HepG2 (cell line): ENCODE measurements around the gene TGM2. TPM values are rescaled to one million over a fixed set of nuclear protein-coding genes. Genes with fewer than 3 reads are reported as not detected.

Source experiments
- CAMTA2 ChIP-seq: sonication (generic); formaldehyde crosslinking; IDR thresholded peaks from 2 replicates; pipeline ENCODE4 v1.4.0; 2020; ENCODE audit warnings: mild to moderate bottlenecking, missing genetic modification reagents, borderline replicate concordance
- CEBPG ChIP-seq: IDR thresholded peaks from 2 replicates; pipeline ENCODE4 v1.6.1; 2016
- DNMT1 ChIP-seq: sonication (generic); formaldehyde crosslinking; IDR thresholded peaks from 2 replicates; pipeline ENCODE4 v1.5.1; 2020; ENCODE audit warnings: mild to moderate bottlenecking, missing genetic modification reagents
- ETV6 ChIP-seq: sonication (generic); formaldehyde crosslinking; conservative IDR thresholded peaks from 2 replicates; pipeline ENCODE4 v1.4.0; 2020; ENCODE audit warnings: missing genetic modification reagents
- FOSL2 ChIP-seq: sonication (generic); formaldehyde crosslinking; IDR thresholded peaks from 2 replicates; pipeline ENCODE4 v1.4.0; 2020; ENCODE audit warnings: missing genetic modification reagents
- GLI4 ChIP-seq: sonication (generic); formaldehyde crosslinking; IDR thresholded peaks from 2 replicates; pipeline ENCODE4 v1.5.1; 2020; ENCODE audit warnings: missing genetic modification reagents, mild to moderate bottlenecking, moderate library complexity, borderline replicate concordance
- GZF1 ChIP-seq: sonication (generic); formaldehyde crosslinking; IDR thresholded peaks from 2 replicates; pipeline ENCODE4 v1.5.1; 2020; ENCODE audit warnings: mild to moderate bottlenecking, missing genetic modification reagents
- IRF2 ChIP-seq: IDR thresholded peaks from 2 replicates; pipeline ENCODE4 v1.6.1; 2018; ENCODE audit warnings: missing genetic modification reagents, missing compliant biosample characterization
- POGZ ChIP-seq: sonication (generic); formaldehyde crosslinking; IDR thresholded peaks from 2 replicates; pipeline ENCODE4 v1.4.0; 2020; ENCODE audit warnings: mild to moderate bottlenecking, missing genetic modification reagents
- RCOR2 ChIP-seq: IDR thresholded peaks from 2 replicates; pipeline ENCODE4 v1.6.1; 2016; ENCODE audit warnings: missing biosample characterization, missing genetic modification reagents
- SAP130 ChIP-seq: IDR thresholded peaks from 2 replicates; pipeline ENCODE4 v1.6.1; 2016; ENCODE audit warnings: low read depth
- ZEB1 ChIP-seq: IDR thresholded peaks from 2 replicates; pipeline ENCODE4 v1.6.1; 2012; ENCODE audit warnings: mild to moderate bottlenecking, low read depth, inconsistent platforms; ENCODE audit not compliant: insufficient replicate concordance
- ZMYM3 ChIP-seq: sonication (generic); formaldehyde crosslinking; IDR thresholded peaks from 2 replicates; pipeline ENCODE4 v1.5.1; 2020; ENCODE audit warnings: mild to moderate bottlenecking, missing genetic modification reagents
- ZNF598 ChIP-seq: sonication (generic); formaldehyde crosslinking; IDR thresholded peaks from 2 replicates; pipeline ENCODE4 v1.5.1; 2020; ENCODE audit warnings: mild to moderate bottlenecking, missing genetic modification reagents, borderline replicate concordance
- ZNF629 ChIP-seq: sonication (generic); formaldehyde crosslinking; conservative IDR thresholded peaks from 2 replicates; pipeline ENCODE4 v1.5.0; 2020; ENCODE audit warnings: missing genetic modification reagents
- ZNF768 ChIP-seq: sonication (generic); formaldehyde crosslinking; IDR thresholded peaks from 2 replicates; pipeline ENCODE4 v1.4.0; 2020; ENCODE audit warnings: missing genetic modification reagents
- ZNF775 ChIP-seq: sonication (generic); formaldehyde crosslinking; IDR thresholded peaks from 2 replicates; pipeline ENCODE4 v1.4.0; 2020; ENCODE audit warnings: missing genetic modification reagents, mild to moderate bottlenecking, moderate library complexity, borderline replicate concordance
- ZNF776 ChIP-seq: sonication (generic); formaldehyde crosslinking; IDR thresholded peaks from 2 replicates; pipeline ENCODE4 v1.4.0; 2020; ENCODE audit warnings: mild to moderate bottlenecking, missing genetic modification reagents
- ZSCAN29 ChIP-seq: sonication (generic); formaldehyde crosslinking; conservative IDR thresholded peaks from 2 replicates; pipeline ENCODE4 v1.4.0; 2020; ENCODE audit warnings: mild to moderate bottlenecking, missing genetic modification reagents
- polyA plus RNA-seq, 8 experiments: library from polyadenylated mRNA; depleted of rRNA in 3 of 8; stranded (reverse) in 7 of 8; unstranded in 1 of 8; fragments of >200 nt; fragmentation: Illumina TruSeq in 4 of 8; extraction: Trizol in 4 of 8; gene quantifications; 2 replicates each; pipeline versions ENCODE4 v1.2.1 to v1.2.3, GENCODE V29; 2011 to 2016; ENCODE audit warnings: low read depth in 4 of 8, missing spikeins in 1 of 8, mixed read lengths in 1 of 8; ENCODE audit not compliant: insufficient read depth in 1 of 8
- total RNA-seq, 5 experiments: library from RNA; depleted of rRNA; stranded (reverse); fragments of >200 nt; fragmentation: Illumina TruSeq; extraction: Trizol; gene quantifications; 2 replicates each; pipeline ENCODE4 v1.2.3, GENCODE V29; 2016; ENCODE audit warnings: low read depth in 1 of 5
- TF ChIP-seq, protein P1 (sequence below): IDR thresholded peaks from 2 replicates; pipeline ENCODE4 v1.4.0; 2020; ENCODE audit warnings: mild to moderate bottlenecking, missing genetic modification reagents
- TF ChIP-seq, protein P2 (sequence below): sonication (generic); formaldehyde crosslinking; IDR thresholded peaks from 2 replicates; pipeline ENCODE4 v1.5.0; 2020; ENCODE audit warnings: mild to moderate bottlenecking, missing genetic modification reagents, borderline replicate concordance
- TF ChIP-seq, protein P3 (sequence below): sonication (generic); formaldehyde crosslinking; IDR thresholded peaks from 2 replicates; pipeline ENCODE4 v1.5.0; 2020; ENCODE audit warnings: mild to moderate bottlenecking, missing genetic modification reagents

The TGM2 gene
- total and polyA plus RNA-seq, 2 of the 13 experiments (the other 11 are each of a cell fraction or from before 2014, with no cell fraction given), result 4.2 to 46.4 TPM

DNA sequence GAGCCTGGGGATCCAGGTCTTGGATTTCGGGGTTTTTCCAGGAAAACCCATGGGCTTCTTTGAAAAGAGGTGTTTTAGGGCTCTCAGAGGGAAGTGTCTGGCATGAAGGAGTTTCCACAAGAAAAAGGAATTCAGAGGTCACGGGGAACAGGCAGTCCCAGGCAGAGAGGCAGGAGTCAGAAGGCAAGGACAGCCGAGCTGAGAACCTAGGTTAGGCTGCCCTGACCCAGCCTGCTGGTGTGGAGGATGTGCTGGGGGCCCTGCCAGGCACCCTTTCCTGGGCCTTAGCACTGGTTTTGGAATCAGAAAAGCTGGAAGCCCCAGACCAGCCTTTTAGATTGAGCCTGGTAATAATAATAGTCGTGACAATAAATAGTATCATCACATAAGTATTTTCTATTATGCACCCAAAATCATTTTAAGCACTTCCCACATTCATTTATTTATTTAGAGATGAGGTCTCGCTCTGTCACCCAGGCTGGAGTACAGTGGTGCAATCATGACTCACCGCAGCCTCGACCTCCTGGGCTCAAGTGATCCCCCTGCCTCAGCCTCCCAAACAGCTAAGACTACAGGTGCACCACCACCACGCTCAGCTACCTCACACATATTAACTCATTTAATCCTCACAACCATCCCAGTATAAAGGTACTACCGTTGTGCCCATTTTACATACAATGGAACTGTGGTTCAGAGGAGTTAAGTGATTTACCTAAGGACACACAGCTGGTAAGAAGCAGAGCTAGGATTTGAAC lies 19.9 kb downstream of the TGM2 start (continued):
- TF ChIP-seq, protein P1, sequence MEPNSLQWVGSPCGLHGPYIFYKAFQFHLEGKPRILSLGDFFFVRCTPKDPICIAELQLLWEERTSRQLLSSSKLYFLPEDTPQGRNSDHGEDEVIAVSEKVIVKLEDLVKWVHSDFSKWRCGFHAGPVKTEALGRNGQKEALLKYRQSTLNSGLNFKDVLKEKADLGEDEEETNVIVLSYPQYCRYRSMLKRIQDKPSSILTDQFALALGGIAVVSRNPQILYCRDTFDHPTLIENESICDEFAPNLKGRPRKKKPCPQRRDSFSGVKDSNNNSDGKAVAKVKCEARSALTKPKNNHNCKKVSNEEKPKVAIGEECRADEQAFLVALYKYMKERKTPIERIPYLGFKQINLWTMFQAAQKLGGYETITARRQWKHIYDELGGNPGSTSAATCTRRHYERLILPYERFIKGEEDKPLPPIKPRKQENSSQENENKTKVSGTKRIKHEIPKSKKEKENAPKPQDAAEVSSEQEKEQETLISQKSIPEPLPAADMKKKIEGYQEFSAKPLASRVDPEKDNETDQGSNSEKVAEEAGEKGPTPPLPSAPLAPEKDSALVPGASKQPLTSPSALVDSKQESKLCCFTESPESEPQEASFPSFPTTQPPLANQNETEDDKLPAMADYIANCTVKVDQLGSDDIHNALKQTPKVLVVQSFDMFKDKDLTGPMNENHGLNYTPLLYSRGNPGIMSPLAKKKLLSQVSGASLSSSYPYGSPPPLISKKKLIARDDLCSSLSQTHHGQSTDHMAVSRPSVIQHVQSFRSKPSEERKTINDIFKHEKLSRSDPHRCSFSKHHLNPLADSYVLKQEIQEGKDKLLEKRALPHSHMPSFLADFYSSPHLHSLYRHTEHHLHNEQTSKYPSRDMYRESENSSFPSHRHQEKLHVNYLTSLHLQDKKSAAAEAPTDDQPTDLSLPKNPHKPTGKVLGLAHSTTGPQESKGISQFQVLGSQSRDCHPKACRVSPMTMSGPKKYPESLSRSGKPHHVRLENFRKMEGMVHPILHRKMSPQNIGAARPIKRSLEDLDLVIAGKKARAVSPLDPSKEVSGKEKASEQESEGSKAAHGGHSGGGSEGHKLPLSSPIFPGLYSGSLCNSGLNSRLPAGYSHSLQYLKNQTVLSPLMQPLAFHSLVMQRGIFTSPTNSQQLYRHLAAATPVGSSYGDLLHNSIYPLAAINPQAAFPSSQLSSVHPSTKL (CRISPR knock-in tag), result 0 out of 2 replicates have a peak, but pooled peaks have one; percentile 28
- TF ChIP-seq ZNF629 (CRISPR knock-in tag) (peak; percentile 61; the same call in 1 of the 2 replicates), CAMTA2 (CRISPR knock-in tag) (peak; percentile 55; the same call in 1 of the 2 replicates), ZNF776 (CRISPR knock-in tag) (0 out of 2 replicates have a peak, but pooled peaks have one; percentile 41), IRF2 (no peak), ZEB1 (no peak), ZSCAN29 (CRISPR knock-in tag) (no peak), POGZ (CRISPR knock-in tag) (0 out of 2 replicates have a peak, but pooled peaks have one; percentile 27), FOSL2 (CRISPR knock-in tag) (peak; percentile 90), ZNF598 (CRISPR knock-in tag) (peak; percentile 1; the same call in 1 of the 2 replicates), CEBPG (CRISPR knock-in tag) (peak; percentile 41; the same call in 1 of the 2 replicates), GZF1 (CRISPR knock-in tag) (no peak), ETV6 (CRISPR knock-in tag) (0 out of 2 replicates have a peak, but pooled peaks have one; percentile 57), ZNF775 (CRISPR knock-in tag) (no peak), ZNF768 (peak; percentile 90), GLI4 (CRISPR knock-in tag) (peak; percentile 16; the same call in 1 of the 2 replicates), RCOR2 (peak; percentile 11; the same call in 1 of the 2 replicates), DNMT1 (CRISPR knock-in tag) (0 out of 2 replicates have a peak, but pooled peaks have one; percentile 13), SAP130 (CRISPR knock-in tag) (0 out of 2 replicates have a peak, but pooled peaks have one; percentile 11), ZMYM3 (CRISPR knock-in tag) (peak; percentile 76)
- TF ChIP-seq, protein P2, sequence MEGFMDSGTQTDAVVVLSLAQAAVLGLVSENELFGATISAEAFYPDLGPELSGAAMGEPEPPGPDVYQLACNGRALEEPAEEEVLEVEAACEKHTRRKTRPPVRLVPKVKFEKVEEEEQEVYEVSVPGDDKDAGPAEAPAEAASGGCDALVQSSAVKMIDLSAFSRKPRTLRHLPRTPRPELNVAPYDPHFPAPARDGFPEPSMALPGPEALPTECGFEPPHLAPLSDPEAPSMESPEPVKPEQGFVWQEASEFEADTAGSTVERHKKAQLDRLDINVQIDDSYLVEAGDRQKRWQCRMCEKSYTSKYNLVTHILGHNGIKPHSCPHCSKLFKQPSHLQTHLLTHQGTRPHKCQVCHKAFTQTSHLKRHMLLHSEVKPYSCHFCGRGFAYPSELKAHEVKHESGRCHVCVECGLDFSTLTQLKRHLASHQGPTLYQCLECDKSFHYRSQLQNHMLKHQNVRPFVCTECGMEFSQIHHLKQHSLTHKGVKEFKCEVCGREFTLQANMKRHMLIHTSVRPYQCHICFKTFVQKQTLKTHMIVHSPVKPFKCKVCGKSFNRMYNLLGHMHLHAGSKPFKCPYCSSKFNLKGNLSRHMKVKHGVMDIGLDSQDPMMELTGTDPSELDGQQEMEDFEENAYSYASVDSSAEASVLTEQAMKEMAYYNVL (CRISPR knock-in tag), result peak; percentile 33; the same call in 1 of the 2 replicates
- TF ChIP-seq, protein P3, sequence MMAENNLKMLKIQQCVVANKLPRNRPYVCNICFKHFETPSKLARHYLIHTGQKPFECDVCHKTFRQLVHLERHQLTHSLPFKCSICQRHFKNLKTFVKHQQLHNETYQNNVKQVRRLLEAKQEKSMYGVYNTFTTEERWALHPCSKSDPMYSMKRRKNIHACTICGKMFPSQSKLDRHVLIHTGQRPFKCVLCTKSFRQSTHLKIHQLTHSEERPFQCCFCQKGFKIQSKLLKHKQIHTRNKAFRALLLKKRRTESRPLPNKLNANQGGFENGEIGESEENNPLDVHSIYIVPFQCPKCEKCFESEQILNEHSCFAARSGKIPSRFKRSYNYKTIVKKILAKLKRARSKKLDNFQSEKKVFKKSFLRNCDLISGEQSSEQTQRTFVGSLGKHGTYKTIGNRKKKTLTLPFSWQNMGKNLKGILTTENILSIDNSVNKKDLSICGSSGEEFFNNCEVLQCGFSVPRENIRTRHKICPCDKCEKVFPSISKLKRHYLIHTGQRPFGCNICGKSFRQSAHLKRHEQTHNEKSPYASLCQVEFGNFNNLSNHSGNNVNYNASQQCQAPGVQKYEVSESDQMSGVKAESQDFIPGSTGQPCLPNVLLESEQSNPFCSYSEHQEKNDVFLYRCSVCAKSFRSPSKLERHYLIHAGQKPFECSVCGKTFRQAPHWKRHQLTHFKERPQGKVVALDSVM (CRISPR knock-in tag), result peak; percentile 54; the same call in 1 of the 2 replicates
